HepG2 (cell line): ENCODE data around the gene VAMP8. TPM values are rescaled to one million over a fixed set of nuclear protein-coding genes. Genes with fewer than 3 reads are reported as not detected.

Source experiments
- AGO1 ChIP-seq: fragments of 200-400 bp; formaldehyde crosslinking; IDR thresholded peaks from 2 replicates; pipeline ENCODE4 v1.6.1; 2017; ENCODE audit warnings: mild to moderate bottlenecking, low read depth, low read length, moderate library complexity; ENCODE audit not compliant: poor library complexity, severe bottlenecking
- CCDC6 ChIP-seq: sonication (generic); formaldehyde crosslinking; IDR thresholded peaks from 2 replicates; pipeline ENCODE4 v1.8.1; 2022; ENCODE audit warnings: mild to moderate bottlenecking, missing genetic modification reagents, moderate library complexity
- ELF1 ChIP-seq: sonication (generic); formaldehyde crosslinking; IDR thresholded peaks from 2 replicates; pipeline ENCODE4 v1.4.0; 2020; ENCODE audit warnings: missing genetic modification reagents
- GTF3A ChIP-seq: sonication (generic); formaldehyde crosslinking; conservative IDR thresholded peaks from 2 replicates; pipeline ENCODE4 v1.4.0; 2020; ENCODE audit warnings: mild to moderate bottlenecking, missing genetic modification reagents
- HOXA9 ChIP-seq: sonication (generic); formaldehyde crosslinking; IDR thresholded peaks from 2 replicates; pipeline ENCODE4 v1.8.1; 2022; ENCODE audit warnings: missing genetic modification reagents, mild to moderate bottlenecking, moderate library complexity, borderline replicate concordance
- MAZ ChIP-seq, 2 experiments: sonication (generic) in 1 of 2; formaldehyde crosslinking in 1 of 2; IDR thresholded peaks; 2 replicates each; pipeline versions ENCODE4 v1.5.0 to v1.6.1; 2012 to 2020; ENCODE audit warnings: low read depth in 2 of 2, mild to moderate bottlenecking in 2 of 2, borderline replicate concordance in 1 of 2, improper control_type of control experiment in 1 of 2, low read length in 1 of 2, missing genetic modification reagents in 1 of 2, moderate library complexity in 1 of 2
- MBD4 ChIP-seq: IDR thresholded peaks from 2 replicates; pipeline ENCODE4 v1.6.1; 2012; ENCODE audit warnings: low read length, inconsistent platforms, borderline replicate concordance
- NBN ChIP-seq: fragments of 450-650 bp; conservative IDR thresholded peaks from 2 replicates; pipeline ENCODE4 v1.6.1; 2017
- NFIB ChIP-seq: sonication (generic); formaldehyde crosslinking; IDR thresholded peaks from 2 replicates; pipeline ENCODE4 v1.9.0; 2021; ENCODE audit warnings: missing genetic modification reagents, mild to moderate bottlenecking, borderline replicate concordance
- RFX1 ChIP-seq: fragments of 450-650 bp; IDR thresholded peaks from 2 replicates; pipeline ENCODE4 v1.6.1; 2017
- SMAD1 ChIP-seq: sonication (generic); formaldehyde crosslinking; IDR thresholded peaks from 2 replicates; pipeline ENCODE4 v1.4.0; 2020; ENCODE audit warnings: missing genetic modification reagents, low read depth, mild to moderate bottlenecking, borderline replicate concordance
- ZNF234 ChIP-seq: sonication (generic); formaldehyde crosslinking; conservative IDR thresholded peaks from 2 replicates; pipeline ENCODE4 v1.5.1; 2020; ENCODE audit warnings: mild to moderate bottlenecking, missing genetic modification reagents
- ZSCAN9 ChIP-seq: IDR thresholded peaks from 2 replicates; pipeline ENCODE4 v1.6.1; 2016; ENCODE audit warnings: borderline replicate concordance
- polyA plus RNA-seq, 8 experiments: library from polyadenylated mRNA; depleted of rRNA in 3 of 8; stranded (reverse) in 7 of 8; unstranded in 1 of 8; fragments of >200 nt; fragmentation: Illumina TruSeq in 4 of 8; extraction: Trizol in 4 of 8; gene quantifications; 2 replicates each; pipeline versions ENCODE4 v1.2.1 to v1.2.3, GENCODE V29; 2011 to 2016; ENCODE audit warnings: low read depth in 4 of 8, missing spikeins in 1 of 8, mixed read lengths in 1 of 8; ENCODE audit not compliant: insufficient read depth in 1 of 8
- total RNA-seq, 5 experiments: library from RNA; depleted of rRNA; stranded (reverse); fragments of >200 nt; fragmentation: Illumina TruSeq; extraction: Trizol; gene quantifications; 2 replicates each; pipeline ENCODE4 v1.2.3, GENCODE V29; 2016; ENCODE audit warnings: low read depth in 1 of 5
- TF ChIP-seq, protein P1 (sequence below): sonication (generic); formaldehyde crosslinking; IDR thresholded peaks from 2 replicates; pipeline ENCODE4 v1.5.1; 2020; ENCODE audit warnings: missing genetic modification reagents, mild to moderate bottlenecking, borderline replicate concordance
- TF ChIP-seq, protein P2 (sequence below): sonication (generic); formaldehyde crosslinking; IDR thresholded peaks from 2 replicates; pipeline ENCODE4 v1.4.0; 2020; ENCODE audit warnings: mild to moderate bottlenecking, low read depth, missing genetic modification reagents
- TF ChIP-seq, protein P3 (sequence below): sonication (generic); formaldehyde crosslinking; IDR thresholded peaks from 2 replicates; pipeline ENCODE4 v1.4.0; 2020; ENCODE audit warnings: mild to moderate bottlenecking, missing genetic modification reagents

The VAMP8 gene
- total and polyA plus RNA-seq, 2 of the 13 experiments (the other 11 are each of a cell fraction or from before 2014, with no cell fraction given), result 83.3 to 157 TPM

- TF ChIP-seq SMAD1 (CRISPR knock-in tag) (0 out of 2 replicates have a peak, but pooled peaks have one; percentile 65), MBD4 (no peak), CCDC6 (CRISPR knock-in tag) (peak; percentile 80; the same call in 1 of the 2 replicates), HOXA9 (CRISPR knock-in tag) (no peak; the same call in 1 of the 2 replicates), ZNF234 (CRISPR knock-in tag) (no peak; the same call in 1 of the 2 replicates), AGO1 (peak; percentile 83), RFX1 (no peak), NBN (no peak), ELF1 (CRISPR knock-in tag) (peak; percentile 90), NFIB (CRISPR knock-in tag) (no peak), ZSCAN9 (CRISPR knock-in tag) (peak; percentile 86), GTF3A (no peak; the same call in 1 of the 2 replicates), MAZ (IDR thresholded peaks at IDR 0.05; ENCODE audit: borderline replicate concordance, low read depth, low read length) (0 out of 2 replicates have a peak, but pooled peaks have one; percentile 20), MAZ (CRISPR knock-in tag; IDR thresholded peaks at IDR 0.05; ENCODE audit: low read depth) (peak; percentile 79; the same call in 1 of the 2 replicates)
- TF ChIP-seq, protein P1, sequence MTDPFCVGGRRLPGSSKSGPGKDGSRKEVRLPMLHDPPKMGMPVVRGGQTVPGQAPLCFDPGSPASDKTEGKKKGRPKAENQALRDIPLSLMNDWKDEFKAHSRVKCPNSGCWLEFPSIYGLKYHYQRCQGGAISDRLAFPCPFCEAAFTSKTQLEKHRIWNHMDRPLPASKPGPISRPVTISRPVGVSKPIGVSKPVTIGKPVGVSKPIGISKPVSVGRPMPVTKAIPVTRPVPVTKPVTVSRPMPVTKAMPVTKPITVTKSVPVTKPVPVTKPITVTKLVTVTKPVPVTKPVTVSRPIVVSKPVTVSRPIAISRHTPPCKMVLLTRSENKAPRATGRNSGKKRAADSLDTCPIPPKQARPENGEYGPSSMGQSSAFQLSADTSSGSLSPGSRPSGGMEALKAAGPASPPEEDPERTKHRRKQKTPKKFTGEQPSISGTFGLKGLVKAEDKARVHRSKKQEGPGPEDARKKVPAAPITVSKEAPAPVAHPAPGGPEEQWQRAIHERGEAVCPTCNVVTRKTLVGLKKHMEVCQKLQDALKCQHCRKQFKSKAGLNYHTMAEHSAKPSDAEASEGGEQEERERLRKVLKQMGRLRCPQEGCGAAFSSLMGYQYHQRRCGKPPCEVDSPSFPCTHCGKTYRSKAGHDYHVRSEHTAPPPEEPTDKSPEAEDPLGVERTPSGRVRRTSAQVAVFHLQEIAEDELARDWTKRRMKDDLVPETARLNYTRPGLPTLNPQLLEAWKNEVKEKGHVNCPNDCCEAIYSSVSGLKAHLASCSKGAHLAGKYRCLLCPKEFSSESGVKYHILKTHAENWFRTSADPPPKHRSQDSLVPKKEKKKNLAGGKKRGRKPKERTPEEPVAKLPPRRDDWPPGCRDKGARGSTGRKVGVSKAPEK, result no peak; the same call in 1 of the 2 replicates
- TF ChIP-seq, protein P2, sequence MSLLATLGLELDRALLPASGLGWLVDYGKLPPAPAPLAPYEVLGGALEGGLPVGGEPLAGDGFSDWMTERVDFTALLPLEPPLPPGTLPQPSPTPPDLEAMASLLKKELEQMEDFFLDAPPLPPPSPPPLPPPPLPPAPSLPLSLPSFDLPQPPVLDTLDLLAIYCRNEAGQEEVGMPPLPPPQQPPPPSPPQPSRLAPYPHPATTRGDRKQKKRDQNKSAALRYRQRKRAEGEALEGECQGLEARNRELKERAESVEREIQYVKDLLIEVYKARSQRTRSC (CRISPR knock-in tag), result peak; percentile 66; the same call in 1 of the 2 replicates
- TF ChIP-seq, protein P3, sequence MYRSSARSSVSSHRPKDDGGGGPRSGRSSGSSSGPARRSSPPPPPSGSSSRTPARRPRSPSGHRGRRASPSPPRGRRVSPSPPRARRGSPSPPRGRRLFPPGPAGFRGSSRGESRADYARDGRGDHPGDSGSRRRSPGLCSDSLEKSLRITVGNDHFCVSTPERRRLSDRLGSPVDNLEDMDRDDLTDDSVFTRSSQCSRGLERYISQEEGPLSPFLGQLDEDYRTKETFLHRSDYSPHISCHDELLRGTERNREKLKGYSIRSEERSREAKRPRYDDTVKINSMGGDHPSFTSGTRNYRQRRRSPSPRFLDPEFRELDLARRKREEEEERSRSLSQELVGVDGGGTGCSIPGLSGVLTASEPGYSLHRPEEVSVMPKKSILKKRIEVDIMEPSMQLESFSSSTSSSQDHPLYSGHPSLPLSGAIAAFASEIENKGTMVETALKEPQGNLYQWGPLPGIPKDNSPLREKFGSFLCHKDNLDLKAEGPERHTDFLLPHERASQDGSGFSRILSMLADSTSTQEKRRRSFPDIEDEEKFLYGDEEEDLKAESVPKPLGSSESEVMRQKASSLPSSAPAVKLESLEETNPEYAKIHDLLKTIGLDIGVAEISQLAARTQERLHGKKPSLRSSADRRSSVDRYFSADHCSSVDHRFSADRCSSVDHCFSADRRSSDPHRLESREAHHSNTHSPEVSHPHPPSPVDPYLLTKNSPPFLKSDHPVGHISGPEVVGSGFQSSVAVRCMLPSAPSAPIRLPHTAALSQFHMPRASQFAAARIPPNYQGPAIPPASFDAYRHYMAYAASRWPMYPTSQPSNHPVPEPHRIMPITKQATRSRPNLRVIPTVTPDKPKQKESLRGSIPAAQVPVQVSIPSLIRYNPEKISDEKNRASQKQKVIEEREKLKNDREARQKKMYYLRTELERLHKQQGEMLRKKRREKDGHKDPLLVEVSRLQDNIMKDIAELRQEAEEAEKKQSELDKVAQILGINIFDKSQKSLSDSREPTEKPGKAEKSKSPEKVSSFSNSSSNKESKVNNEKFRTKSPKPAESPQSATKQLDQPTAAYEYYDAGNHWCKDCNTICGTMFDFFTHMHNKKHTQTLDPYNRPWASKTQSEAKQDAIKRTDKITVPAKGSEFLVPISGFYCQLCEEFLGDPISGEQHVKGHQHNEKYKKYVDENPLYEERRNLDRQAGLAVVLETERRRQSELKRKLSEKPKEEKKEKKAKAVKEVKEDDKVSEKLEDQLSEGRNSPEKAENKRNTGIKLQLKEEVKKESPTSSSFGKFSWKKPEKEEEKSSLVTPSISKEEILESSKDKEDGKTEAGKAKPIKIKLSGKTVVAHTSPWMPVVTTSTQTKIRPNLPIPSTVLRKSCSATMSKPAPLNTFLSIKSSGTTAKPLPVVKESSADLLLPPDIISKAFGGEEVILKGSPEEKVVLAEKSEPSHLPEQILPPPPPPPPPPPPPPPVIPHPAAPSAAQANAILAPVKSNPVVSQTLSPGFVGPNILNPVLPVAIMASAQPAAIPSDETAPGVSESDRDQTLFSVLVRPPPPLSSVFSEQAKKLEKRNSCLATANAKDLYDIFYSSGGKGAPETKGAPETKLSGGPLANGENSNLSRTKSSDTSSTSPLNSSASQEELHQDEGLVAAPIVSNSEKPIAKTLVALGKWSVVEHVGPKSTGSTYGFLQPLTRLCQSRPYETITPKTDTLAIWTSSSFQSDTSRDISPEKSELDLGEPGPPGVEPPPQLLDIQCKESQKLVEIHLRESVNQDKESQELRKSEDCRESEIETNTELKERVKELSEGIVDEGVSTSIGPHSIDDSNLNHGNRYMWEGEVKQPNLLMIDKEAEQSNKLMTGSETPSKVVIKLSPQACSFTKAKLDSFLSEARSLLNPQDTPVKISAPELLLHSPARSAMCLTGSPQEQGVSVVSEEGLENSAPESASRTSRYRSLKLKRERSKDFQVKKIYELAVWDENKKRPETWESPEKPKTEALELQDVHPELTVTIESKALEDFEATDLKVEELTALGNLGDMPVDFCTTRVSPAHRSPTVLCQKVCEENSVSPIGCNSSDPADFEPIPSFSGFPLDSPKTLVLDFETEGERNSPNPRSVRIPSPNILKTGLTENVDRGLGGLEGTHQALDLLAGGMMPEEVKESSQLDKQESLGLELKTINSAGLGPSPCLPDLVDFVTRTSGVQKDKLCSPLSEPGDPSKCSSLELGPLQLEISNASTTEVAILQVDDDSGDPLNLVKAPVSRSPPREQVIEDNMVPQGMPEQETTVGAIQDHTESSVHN, result 0 out of 2 replicates have a peak, but pooled peaks have one; percentile 64
Measured at GRCh38 chr2:85611705-85612587, 34.6 kb downstream of the VAMP8 start, which contains the start of gene C2orf68 (continued).
